PC-9 (cell line): ENCODE results near the gene STAC.

Source experiments
- EZH2 ChIP-seq: fragments of 200-600 bp; sonication (generic); IDR thresholded peaks from 2 replicates; pipeline ENCODE4 v1.8.0; 2017; ENCODE audit warnings: antibody characterized with exemption, low read depth
- TF ChIP-seq, protein P1 (sequence below): fragments of 200-600 bp; sonication (generic); conservative IDR thresholded peaks from 2 replicates; pipeline ENCODE4 v1.6.1; 2017; ENCODE audit warnings: mixed run types, antibody characterized with exemption, mild to moderate bottlenecking, moderate library complexity

DNA sequence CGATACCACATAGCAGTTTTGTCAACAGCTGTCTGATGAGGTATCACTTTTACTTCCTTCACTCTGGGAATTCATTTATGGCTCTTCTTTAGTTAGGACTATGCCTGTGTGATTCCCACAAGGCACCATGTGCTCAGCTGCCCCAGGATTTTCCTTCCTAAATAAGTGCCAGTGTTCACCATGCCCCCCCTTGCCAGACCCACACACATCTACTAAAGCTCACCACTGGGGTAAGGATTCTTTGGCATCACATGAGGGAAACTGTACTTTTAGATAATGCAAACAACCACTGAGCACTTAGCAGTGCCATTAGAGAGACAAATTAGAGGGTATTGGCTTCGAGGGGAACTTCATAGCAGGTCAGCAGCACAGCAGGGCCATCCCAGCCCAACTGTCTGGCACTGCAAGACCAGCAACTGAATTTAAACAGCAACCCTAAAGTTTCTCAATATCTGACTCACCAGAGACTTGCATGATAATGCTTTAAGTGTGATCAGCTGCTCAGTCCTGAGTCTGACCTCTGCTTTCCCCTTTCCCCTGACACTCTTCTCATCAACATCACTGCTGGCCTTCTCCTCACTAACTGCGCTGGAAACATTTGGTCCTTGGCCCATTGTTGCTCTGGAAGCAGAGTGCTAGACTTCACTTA, 114.3 kb downstream of the STAC start:
- no peak for TF ChIP-seq EZH2
- TF ChIP-seq, protein P1, sequence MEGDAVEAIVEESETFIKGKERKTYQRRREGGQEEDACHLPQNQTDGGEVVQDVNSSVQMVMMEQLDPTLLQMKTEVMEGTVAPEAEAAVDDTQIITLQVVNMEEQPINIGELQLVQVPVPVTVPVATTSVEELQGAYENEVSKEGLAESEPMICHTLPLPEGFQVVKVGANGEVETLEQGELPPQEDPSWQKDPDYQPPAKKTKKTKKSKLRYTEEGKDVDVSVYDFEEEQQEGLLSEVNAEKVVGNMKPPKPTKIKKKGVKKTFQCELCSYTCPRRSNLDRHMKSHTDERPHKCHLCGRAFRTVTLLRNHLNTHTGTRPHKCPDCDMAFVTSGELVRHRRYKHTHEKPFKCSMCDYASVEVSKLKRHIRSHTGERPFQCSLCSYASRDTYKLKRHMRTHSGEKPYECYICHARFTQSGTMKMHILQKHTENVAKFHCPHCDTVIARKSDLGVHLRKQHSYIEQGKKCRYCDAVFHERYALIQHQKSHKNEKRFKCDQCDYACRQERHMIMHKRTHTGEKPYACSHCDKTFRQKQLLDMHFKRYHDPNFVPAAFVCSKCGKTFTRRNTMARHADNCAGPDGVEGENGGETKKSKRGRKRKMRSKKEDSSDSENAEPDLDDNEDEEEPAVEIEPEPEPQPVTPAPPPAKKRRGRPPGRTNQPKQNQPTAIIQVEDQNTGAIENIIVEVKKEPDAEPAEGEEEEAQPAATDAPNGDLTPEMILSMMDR, result no peak
